K562 (cell line): ENCODE measurements around the gene SCG3. TPM values are rescaled to one million over a fixed set of nuclear protein-coding genes. Genes with fewer than 3 reads are reported as not detected.

Experiments used
- ATAC-seq: fragments of 200-7000 bp; cut with Tn5 transposase; 3 replicates; pipeline ENCODE4 v1.9.1; 2020; ENCODE audit warnings: moderate library complexity
- BruUV-seq: library from RNA; stranded (reverse); fragments of 400-500 nt; replicated peaks from 2 replicates; lab custom pipeline; 2021; lab: Mats Ljungman, UMichigan
- CTCF ChIA-PET: fragments of 300-600 bp; formaldehyde crosslinking; extraction: SDS; loops from one replicate; lab custom pipeline; 2021; ENCODE audit warnings: low intra/inter-chr PET ratio; lab: Yijun Ruan, JAX
- POLR2A ChIA-PET: fragments of 300-600, 350-650 bp; sonication (Branson Sonifier 250); formaldehyde crosslinking; extraction: SDS; loops from one replicate; lab custom pipeline; 2021; ENCODE audit warnings: antibody characterized with exemption, inconsistent platforms; lab: Yijun Ruan, JAX
- DNase-seq, 4 experiments: peaks; one replicate each; pipeline versions ENCODE4 v3.0.0 to v3.0.0-alpha.2; 2011 to 2018; ENCODE audit warnings: low spot score in 3 of 4, mixed read lengths in 3 of 4; ENCODE audit errors: extremely low read depth in 1 of 4
- FAIRE-seq: peaks from 2 replicates; lab custom pipeline; 2011; peaks lifted over from hg19 to GRCh38; lab: Jason Lieb, UNC
- H2AFZ ChIP-seq: 2 replicates; pipeline ENCODE4 v1.6.0; 2011; ENCODE audit warnings: low read depth, low read length, control low read depth, inconsistent platforms
- H3K27ac ChIP-seq: fragments of 200-600 bp; 3 replicates; pipeline ENCODE4 v1.8.0; 2011; ENCODE audit warnings: low read depth, mild to moderate bottlenecking, control low read depth, inconsistent platforms, low read length, moderate library complexity, mixed read lengths; ENCODE audit errors: extremely low read depth
- H3K27me3 ChIP-seq, 2 experiments: fragments of 300-600 bp in 1 of 2; 2 replicates in 1 of 2; 3 replicates in 1 of 2; pipeline versions ENCODE4 v1.6.0 to v1.8.0; 2011; ENCODE audit warnings: inconsistent platforms in 2 of 2, low read length in 2 of 2, mild to moderate bottlenecking in 1 of 2, mixed read lengths in 1 of 2, moderate library complexity in 1 of 2; ENCODE audit not compliant: control insufficient read depth in 2 of 2, insufficient read depth in 2 of 2
- H3K36me3 ChIP-seq: fragments of 300-600 bp; 3 replicates; pipeline ENCODE4 v1.8.0; 2011; ENCODE audit warnings: mild to moderate bottlenecking, low read length, inconsistent platforms; ENCODE audit not compliant: control insufficient read depth, insufficient read depth
- H3K4me1 ChIP-seq, 2 experiments: fragments of 200-600 bp in 1 of 2; replicated peaks in 1 of 2; 2 replicates in 1 of 2; 3 replicates in 1 of 2; pipeline versions ENCODE4 v1.5.1 to v1.8.0; 2011; ENCODE audit warnings: inconsistent platforms in 2 of 2, low read length in 2 of 2, mild to moderate bottlenecking in 1 of 2, mixed read lengths in 1 of 2, moderate library complexity in 1 of 2; ENCODE audit not compliant: control insufficient read depth in 2 of 2, insufficient read depth in 2 of 2
- H3K4me2 ChIP-seq: 2 replicates; pipeline ENCODE4 v1.6.1; 2011; ENCODE audit warnings: low read length, control low read depth, inconsistent platforms, mixed read lengths; ENCODE audit not compliant: insufficient read depth
- H3K4me3 ChIP-seq: fragments of 200-600 bp; sonication (generic), shearing (Covaris generic); 2 replicates; pipeline ENCODE4 v1.5.1; 2016; ENCODE audit warnings: control low read depth, inconsistent platforms
- H3K79me2 ChIP-seq: fragments of 200-600 bp; 3 replicates; pipeline ENCODE4 v1.8.0; 2011; ENCODE audit warnings: low read length, inconsistent platforms; ENCODE audit not compliant: control insufficient read depth, insufficient read depth
- H3K9ac ChIP-seq, 2 experiments: 2 replicates each; pipeline versions ENCODE4 v1.6.0 to v1.6.1; 2011; ENCODE audit warnings: low read depth in 2 of 2, low read length in 2 of 2, control low read depth in 1 of 2, inconsistent platforms in 1 of 2, mild to moderate bottlenecking in 1 of 2, mixed read lengths in 1 of 2; ENCODE audit not compliant: insufficient read depth in 1 of 2
- H3K9me1 ChIP-seq: one replicate; pipeline ENCODE4 v1.6.0; 2011; ENCODE audit warnings: inconsistent platforms, mild to moderate bottlenecking, low read length, moderate library complexity; ENCODE audit not compliant: control insufficient read depth, insufficient read depth
- H3K9me3 ChIP-seq: replicated peaks from 2 replicates; pipeline ENCODE4 v1.5.1; 2011; ENCODE audit warnings: low read depth, low read length, inconsistent platforms; ENCODE audit not compliant: control insufficient read depth, insufficient read depth
- H4K20me1 ChIP-seq: replicated peaks from 2 replicates; pipeline ENCODE4 v1.6.1; 2011; ENCODE audit warnings: low read length, inconsistent platforms, mixed read lengths; ENCODE audit not compliant: control insufficient read depth, insufficient read depth
- CBX1 ChIP-seq: sonication (generic); IDR thresholded peaks from 2 replicates; pipeline ENCODE4 v1.6.1; 2016; ENCODE audit warnings: antibody characterized with exemption, low read depth, mild to moderate bottlenecking
- CC2D1A ChIP-seq: fragments of 450-650 bp; IDR thresholded peaks from 2 replicates; pipeline ENCODE4 v1.6.1; 2017; ENCODE audit warnings: mild to moderate bottlenecking
- MYNN ChIP-seq, 2 experiments: sonication (generic); formaldehyde crosslinking in 1 of 2; IDR thresholded peaks; 2 replicates each; pipeline versions ENCODE4 v1.5.0 to v1.6.1; 2016 to 2020; ENCODE audit warnings: antibody characterized with exemption in 1 of 2, missing genetic modification reagents in 1 of 2
- NCOA6 ChIP-seq: fragments of 450-650 bp; IDR thresholded peaks from 2 replicates; pipeline ENCODE4 v1.6.1; 2017; ENCODE audit warnings: mild to moderate bottlenecking
- NONO ChIP-seq, 2 experiments: fragments of 200-400 bp in 1 of 2; fragments of 450-650 bp in 1 of 2; formaldehyde crosslinking in 1 of 2; IDR thresholded peaks; 2 replicates each; pipeline ENCODE4 v1.6.1; 2017; ENCODE audit warnings: low read depth in 2 of 2, mild to moderate bottlenecking in 2 of 2, moderate library complexity in 2 of 2, low read length in 1 of 2
- NR2C1 ChIP-seq, 2 experiments: fragments of 450-650 bp; IDR thresholded peaks; 2 replicates each; pipeline ENCODE4 v1.6.1; 2017; ENCODE audit warnings: mild to moderate bottlenecking in 2 of 2, antibody characterized with exemption in 1 of 2, inconsistent platforms in 1 of 2, missing compliant biosample characterization in 1 of 2, missing genetic modification characterization in 1 of 2
- PHTF2 ChIP-seq: fragments of 250-450 bp; sonication (Bioruptor Pico); IDR thresholded peaks from 2 replicates; pipeline ENCODE4 v1.5.0; 2021; ENCODE audit warnings: mild to moderate bottlenecking
- SP1 ChIP-seq: sonication (generic); formaldehyde crosslinking; IDR thresholded peaks from 2 replicates; pipeline ENCODE4 v1.8.1; 2022; ENCODE audit warnings: mild to moderate bottlenecking, missing genetic modification reagents
- ZMIZ1 ChIP-seq, 2 experiments: fragments of 150-350 bp in 1 of 2; IDR thresholded peaks; 2 replicates each; pipeline ENCODE4 v1.6.1; 2012 to 2016; ENCODE audit warnings: low read depth in 2 of 2, low read length in 2 of 2, mild to moderate bottlenecking in 1 of 2, moderate library complexity in 1 of 2
- ZNF639 ChIP-seq, 2 experiments: fragments of 200-800 bp in 1 of 2; sonication (Bioruptor generic) in 1 of 2; sonication (generic) in 1 of 2; formaldehyde crosslinking in 1 of 2; IDR thresholded peaks in 1 of 2; conservative IDR thresholded peaks in 1 of 2; 2 replicates each; pipeline versions ENCODE4 v1.5.0 to v1.6.1; 2016 to 2020; ENCODE audit warnings: missing compliant biosample characterization in 1 of 2, missing genetic modification characterization in 1 of 2, missing genetic modification reagents in 1 of 2
- WGBS: fragments of 100-300 bp; shearing (Covaris generic); methylation state at CpG from one replicate; pipeline ENCODE4 v1.1.6; 2016; ENCODE audit warnings: low coverage, mixed read lengths; ENCODE audit not compliant: insufficient coverage; ENCODE audit errors: missing lambda C conversion rate; 5-methylcytosine and 5-hydroxymethylcytosine counted together
- in situ Hi-C: fragments of 300-500 bp; cut with MboI; formaldehyde crosslinking; loops from 4 replicates; pipeline ENCODE4 v1.15.0; 2018; ENCODE audit warnings: inconsistent platforms, mixed read lengths
- intact Hi-C: fragments of 100-400 bp; cut with micrococcal nuclease; formaldehyde crosslinking; loops from 2 replicates; pipeline ENCODE4 v1.14.2; 2022
- polyA plus RNA-seq, 8 experiments: library from polyadenylated mRNA; depleted of rRNA in 4 of 8; stranded (reverse) in 5 of 8; unstranded in 3 of 8; fragments of >200 nt; fragmentation: Nextera tagmentation in 2 of 8; fragmentation: Illumina TruSeq in 1 of 8; extraction: Ambion mirVana in 2 of 8; extraction: Trizol in 1 of 8; gene quantifications; 2 replicates each; pipeline versions ENCODE4 v1.2.1 to v1.2.3, GENCODE V29; 2011 to 2014; ENCODE audit warnings: inconsistent platforms in 1 of 8, missing spikeins in 1 of 8
- total RNA-seq, 7 experiments: library from RNA; depleted of rRNA in 6 of 7; stranded (reverse); fragments of >200 nt in 6 of 7; fragmentation: Illumina TruSeq in 2 of 7; extraction: Trizol in 2 of 7; gene quantifications; 2 replicates each; pipeline versions ENCODE4 v1.2.1 to v1.2.3, GENCODE V29; 2011 to 2021; ENCODE audit warnings: low replicate concordance in 1 of 7
- TF ChIP-seq, protein P1 (sequence below), 2 experiments: fragments of 450-650 bp in 1 of 2; sonication (generic) in 1 of 2; formaldehyde crosslinking in 1 of 2; IDR thresholded peaks in 1 of 2; conservative IDR thresholded peaks in 1 of 2; 2 replicates each; pipeline versions ENCODE4 v1.6.1 to v1.8.1; 2016 to 2023; ENCODE audit warnings: mild to moderate bottlenecking in 2 of 2, moderate library complexity in 2 of 2, inconsistent platforms in 1 of 2, missing genetic modification reagents in 1 of 2

SCG3 gene
- total and polyA plus RNA-seq, 9 of the 15 experiments (the other 6 are each of a cell fraction or from before 2014, with no cell fraction given): 13.0 to 43.8 (median 21.0) TPM

GRCh38 chr15:51675234-51675633 lies 6.1 kb upstream of the SCG3 start:
- Histone ChIP-seq H3K4me1 (peaks cover 15 to 32% of the 10 kb centered on the region in 2 experiments; a peak in 4 of 5 replicates), H3K9me1 (no peaks in the 10 kb centered on the region), H3K9ac (no peak overlapping the region), H2AFZ (no peak overlapping the region), H3K9me3 (no peaks in the 10 kb centered on the region), H3K36me3 (no peaks in the 10 kb centered on the region), H3K27me3 (no peaks in the 10 kb centered on the region), H3K4me3 (no peak overlapping the region), H3K79me2 (no peaks in the 10 kb centered on the region), H3K27ac (no peak overlapping the region), H3K4me2 (no peak overlapping the region), H4K20me1 (no peaks in the 10 kb centered on the region)
- DNase-seq: no peak
- TF ChIP-seq MYNN (IDR thresholded peaks at IDR 0.05) (no peak), MYNN (CRISPR knock-in tag; IDR thresholded peaks at IDR 0.05) (no peak), NR2C1 (IDR thresholded peaks at IDR 0.05) (no peak), NR2C1 (tag; IDR thresholded peaks at IDR 0.05) (no peak), SP1 (CRISPR knock-in tag) (no peak), ZMIZ1 (IDR thresholded peaks at IDR 0.05; ENCODE audit: low read depth in 2 of 2, low read length in 2 of 2) (no peak), CBX1 (no peak), CC2D1A (no peak), NCOA6 (no peak), PHTF2 (no peak), NONO (IDR thresholded peaks at IDR 0.05; ENCODE audit: low read depth in 2 of 2, low read length in 1 of 2) (no peak), ZNF639 (CRISPR knock-in tag; conservative IDR thresholded peaks at IDR 0.05 in 1 of 2, IDR thresholded peaks at IDR 0.05 in 1 of 2) (no peak)
- TF ChIP-seq, protein P1, sequence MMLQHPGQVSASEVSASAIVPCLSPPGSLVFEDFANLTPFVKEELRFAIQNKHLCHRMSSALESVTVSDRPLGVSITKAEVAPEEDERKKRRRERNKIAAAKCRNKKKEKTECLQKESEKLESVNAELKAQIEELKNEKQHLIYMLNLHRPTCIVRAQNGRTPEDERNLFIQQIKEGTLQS (IDR thresholded peaks at IDR 0.05): no peak
- TF ChIP-seq, protein P1 (CRISPR knock-in tag; conservative IDR thresholded peaks at IDR 0.05): no peak
- ChIA-PET POLR2A (no interaction called here), CTCF (no interaction called here)
- no TSS peak for BruUV-seq
- intact Hi-C loops (no loop called here), in situ Hi-C loops (no loop called here)
- 40% methylated on average over 1 of the region's 1 CpG for WGBS
- ATAC-seq: no peak
- FAIRE-seq: no peak
